GM18861 (cell line): ENCODE data around the gene AP4B1.

Source experiments
- ATAC-seq: cut with Tn5 transposase; IDR thresholded peaks from one replicate; pipeline ENCODE4 v1.9.1; 2021; ENCODE audit not compliant: unreplicated experiment

AP4B1 gene

DNA sequence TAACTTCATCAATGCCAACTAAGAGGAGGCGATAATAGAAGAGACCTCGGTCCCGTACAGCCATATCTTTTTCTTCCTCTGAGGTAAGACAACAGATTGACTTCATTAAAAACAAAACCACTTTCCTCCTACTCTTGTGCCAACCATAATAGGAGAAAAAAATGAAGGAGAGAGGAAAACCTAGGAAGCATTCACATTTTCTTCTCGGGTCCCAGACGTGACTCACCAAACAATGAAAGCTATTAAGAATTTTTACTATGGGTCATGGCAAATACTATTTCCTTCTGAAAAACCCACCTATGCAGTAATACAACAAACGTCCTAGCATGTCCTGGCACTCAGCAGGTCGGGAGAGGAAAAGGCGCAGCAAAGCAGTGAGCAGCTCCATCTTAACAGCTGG, 8.6 kb downstream of the AP4B1 start:
- ATAC-seq: no peak

DNA sequence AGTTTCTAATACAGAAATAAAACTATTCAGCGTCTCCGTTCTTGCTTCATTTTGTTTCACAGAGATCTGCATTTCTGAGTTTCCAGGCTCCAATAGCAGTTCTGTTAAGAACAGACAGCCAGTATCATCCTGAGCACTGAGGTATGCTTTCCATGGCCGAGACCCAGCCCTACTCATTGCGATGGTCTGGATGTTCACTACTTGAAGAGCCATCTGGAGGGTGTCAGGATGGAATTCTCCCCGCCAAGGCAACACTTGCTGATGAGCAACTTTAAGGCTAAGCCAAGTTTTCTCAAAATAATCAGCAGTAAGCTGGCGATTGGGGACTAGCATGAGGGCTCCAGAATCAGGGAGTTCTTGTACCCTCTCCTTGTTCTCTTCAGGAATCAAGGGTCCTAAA, 9.5 kb downstream of the AP4B1 start:
- no peak for ATAC-seq

DNA sequence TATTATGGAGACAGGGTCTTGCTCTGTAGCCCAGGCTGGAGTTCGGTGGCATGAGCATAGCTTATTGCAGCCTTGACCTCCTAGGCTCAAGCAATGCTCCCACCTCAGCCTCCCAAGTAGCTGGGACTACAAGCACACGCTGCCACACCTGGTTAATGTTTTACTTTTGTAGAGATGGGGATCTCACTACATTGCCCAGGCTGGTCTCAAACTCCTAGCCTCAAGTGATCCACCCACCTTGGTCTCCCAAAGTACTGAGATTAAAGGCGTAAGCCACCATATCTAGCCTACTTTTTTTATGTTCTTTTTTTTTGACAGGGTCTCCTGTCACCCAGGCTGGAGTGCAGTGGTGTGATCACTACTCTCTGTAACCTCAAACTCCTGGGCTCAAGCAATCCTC, 11.3 kb downstream of the AP4B1 start:
- no peak for ATAC-seq

DNA sequence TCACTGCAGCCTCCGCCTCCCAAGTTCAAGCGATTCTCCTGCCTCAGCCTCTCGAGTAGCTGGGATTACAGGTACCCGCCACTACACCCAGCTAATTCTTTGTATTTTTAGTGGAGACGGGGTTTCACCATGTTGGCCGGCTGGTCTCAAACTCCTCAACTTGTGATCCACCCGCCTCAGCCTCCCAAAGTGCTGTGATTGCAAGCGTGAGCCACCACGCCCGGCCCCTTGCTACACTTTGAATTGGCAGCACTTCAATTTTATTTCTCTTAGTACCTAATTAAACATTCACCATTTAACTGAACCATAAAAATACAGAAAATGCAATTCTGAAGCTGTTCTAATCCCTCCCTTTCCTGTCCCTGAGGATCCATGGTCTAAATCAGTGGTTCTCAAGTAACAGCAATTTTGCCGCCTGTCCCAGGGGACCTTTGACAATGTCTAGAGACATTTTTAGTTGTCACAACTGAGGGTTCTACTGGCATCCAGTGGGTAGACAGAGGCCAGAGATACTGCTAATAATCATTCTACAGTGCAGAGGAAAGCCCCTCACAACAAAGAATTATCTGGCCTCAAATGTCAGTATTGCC, 12.9 kb downstream of the AP4B1 start:
- ATAC-seq: no peak

DNA sequence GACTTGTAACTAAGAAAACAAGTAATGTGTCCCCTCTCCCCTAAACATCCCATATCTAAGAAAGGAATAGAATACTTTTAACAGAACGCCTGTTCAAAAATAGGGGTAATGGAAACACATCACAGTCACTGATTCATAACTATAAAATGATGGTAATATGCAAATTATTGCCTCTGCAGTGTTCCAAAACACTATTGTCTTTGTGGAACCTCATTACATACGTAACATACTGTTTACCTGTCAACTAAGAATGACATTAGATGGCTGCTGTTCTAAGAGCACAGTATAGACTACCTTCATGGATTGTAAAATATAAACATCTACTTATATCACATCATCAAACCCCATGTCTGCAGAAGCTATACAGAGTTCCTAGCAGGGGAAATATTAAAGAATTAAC, 13.8 kb downstream of the AP4B1 start:
- no peak for ATAC-seq

DNA sequence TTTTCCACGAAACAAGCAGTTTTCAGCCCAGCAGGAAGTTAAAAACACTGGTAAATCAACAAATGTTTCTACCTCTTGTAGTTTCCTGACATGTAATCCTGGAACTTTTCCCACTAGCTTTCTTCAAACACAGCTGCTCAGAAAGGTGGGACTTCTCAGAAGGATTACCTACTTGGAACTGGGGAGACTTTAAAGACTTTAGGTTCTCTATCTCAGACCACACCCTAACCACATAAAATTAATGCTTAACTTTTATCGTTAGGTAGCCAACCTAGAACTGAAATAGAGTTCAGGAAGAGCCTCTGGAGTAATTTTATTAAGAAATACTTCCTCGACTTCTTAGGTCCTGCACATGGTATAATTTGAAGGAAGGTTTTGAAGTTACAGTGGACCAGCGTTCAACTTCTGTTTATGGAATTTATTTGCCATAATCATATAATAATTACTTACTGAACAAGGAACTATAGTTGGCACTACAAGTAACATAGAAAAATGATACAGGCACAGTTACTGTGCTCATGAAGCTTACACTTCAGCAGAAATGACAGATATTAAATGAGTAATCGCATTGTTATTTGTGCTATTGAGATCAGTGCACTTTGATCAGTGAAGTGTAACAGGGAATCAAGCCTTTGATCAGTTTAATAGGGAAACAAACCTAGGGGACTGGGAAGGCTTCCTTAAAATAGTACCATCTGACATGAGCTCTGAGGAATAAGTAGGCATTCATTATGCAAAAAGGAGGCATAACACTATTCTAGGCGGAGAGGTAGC, 17.0 kb downstream of the AP4B1 start, which contains the start of gene BCL2L15:
Gene BCL2L15 (minus strand): TSS at position 180 of the 774 bp plus-strand sequence. CDS start 206 bp downstream, outside the sequence.
- ATAC-seq: no peak

DNA sequence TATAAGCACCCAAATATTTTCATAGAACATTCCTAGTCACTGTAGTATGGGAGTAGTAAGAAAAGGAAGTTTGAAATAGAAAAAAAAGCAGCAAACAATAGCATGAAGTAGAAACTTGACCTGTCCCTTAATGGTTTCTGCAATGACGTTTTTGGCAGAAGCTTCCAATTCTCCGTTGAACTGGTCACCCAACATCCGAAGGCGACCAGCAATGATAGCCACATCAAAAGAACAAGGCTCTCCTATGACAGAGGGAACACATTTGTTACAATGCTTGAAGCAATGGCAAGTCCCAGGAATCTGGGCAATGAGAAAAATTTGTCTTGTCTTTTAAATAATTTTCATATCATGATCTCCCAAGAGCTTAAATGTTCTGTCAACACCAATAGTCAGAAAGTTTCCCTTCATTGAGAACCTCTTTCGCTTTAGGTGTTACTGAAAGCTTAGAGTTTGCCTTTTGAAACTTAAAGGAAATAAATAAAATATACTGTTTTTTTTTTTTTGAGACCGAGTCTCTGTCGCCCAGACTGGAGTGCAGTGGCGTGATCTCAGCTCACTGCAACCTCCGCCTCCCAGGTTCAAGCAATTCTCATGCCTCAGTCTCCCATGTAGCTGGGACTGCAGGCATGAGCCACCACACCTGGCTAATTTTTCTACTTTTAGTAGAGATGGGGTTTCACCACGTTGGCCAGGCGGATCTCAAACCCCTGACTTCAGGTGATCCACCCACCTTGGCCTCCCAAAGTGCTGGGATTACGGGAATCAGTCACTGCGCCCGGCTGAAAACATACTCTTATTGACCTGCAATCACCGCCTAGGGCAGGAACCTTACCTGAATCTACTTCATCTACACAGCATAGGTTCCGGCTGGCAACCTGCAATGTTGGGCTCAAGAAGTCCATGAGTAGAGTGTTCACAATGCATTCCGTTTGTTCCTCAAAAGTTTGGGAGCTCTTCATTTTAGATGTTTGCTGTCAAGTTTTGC, 17.9 kb downstream of the AP4B1 start:
- ATAC-seq: no peak

DNA sequence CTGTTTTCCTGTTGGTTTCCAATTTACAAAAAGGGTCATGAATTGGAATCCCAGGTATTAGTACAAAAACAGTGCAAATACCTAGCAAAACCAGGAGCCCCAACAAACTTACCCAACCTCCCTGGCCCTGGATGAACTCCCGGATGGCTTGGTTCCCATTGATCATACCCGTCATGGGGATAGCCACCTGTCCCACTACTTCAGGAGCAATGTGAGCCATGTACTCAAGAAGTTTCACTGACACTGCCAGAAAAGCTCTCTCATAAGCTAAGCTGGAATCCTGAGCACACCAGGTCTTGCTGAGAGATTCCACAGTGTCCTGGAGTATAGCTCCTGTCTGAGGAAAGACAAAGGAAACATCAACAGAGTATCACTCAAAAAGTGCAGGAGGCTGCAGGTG, 22.9 kb downstream of the AP4B1 start:
- ATAC-seq: no peak

DNA sequence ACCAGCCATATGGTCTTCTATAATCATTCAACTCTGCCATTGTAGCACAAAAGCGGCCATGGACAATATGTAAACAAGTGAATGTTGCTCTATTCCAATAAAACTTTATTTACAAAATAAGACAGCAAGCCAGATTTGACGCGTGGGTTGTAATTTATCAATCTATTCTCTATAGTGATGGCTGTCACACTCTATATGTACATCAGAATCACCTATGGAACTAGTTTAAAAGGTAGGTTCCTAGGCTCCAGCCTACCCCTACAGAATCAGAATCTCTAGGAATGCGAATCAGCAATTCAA, 24.9 kb downstream of the AP4B1 start:
- ATAC-seq: no peak

DNA sequence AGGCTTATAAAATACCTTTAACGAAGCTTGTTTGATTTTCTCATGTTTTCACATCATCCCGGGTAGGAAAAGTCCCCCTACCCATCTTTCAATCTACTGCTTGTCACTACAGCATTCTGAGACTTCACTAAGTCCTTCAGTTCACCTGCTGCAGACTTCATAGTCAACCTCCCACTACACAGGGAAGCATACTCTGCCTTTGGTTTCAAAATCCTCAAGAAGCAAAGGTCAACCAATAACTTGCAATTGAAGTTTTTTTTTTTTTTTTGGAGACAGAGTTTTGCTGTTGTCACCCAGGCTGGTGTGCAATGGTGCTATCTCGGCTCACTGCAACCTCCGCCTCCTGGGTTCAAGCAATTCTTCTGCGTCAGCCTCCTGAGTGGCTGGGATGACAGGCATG, 28.4 kb downstream of the AP4B1 start:
- ATAC-seq: no peak

DNA sequence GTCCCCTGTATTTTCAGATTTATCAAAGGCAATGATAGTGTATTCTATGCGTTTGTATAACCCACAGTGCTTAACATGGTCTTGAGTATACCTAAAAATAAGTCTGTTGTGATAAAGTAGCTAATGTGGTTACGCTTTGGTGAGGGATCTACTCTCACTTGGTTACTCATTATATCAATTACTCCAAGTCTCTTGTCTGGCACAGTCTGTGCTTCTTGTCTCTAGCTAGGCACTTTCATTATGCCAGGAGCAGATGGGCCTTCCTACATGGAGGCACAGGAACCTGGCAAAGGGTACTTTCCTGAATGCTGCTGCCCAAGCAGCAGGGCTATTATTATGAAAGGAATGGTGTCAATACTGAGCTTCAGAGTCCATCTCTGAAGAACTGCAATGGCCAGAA, 28.9 kb downstream of the AP4B1 start:
- ATAC-seq: peak; percentile 63

DNA sequence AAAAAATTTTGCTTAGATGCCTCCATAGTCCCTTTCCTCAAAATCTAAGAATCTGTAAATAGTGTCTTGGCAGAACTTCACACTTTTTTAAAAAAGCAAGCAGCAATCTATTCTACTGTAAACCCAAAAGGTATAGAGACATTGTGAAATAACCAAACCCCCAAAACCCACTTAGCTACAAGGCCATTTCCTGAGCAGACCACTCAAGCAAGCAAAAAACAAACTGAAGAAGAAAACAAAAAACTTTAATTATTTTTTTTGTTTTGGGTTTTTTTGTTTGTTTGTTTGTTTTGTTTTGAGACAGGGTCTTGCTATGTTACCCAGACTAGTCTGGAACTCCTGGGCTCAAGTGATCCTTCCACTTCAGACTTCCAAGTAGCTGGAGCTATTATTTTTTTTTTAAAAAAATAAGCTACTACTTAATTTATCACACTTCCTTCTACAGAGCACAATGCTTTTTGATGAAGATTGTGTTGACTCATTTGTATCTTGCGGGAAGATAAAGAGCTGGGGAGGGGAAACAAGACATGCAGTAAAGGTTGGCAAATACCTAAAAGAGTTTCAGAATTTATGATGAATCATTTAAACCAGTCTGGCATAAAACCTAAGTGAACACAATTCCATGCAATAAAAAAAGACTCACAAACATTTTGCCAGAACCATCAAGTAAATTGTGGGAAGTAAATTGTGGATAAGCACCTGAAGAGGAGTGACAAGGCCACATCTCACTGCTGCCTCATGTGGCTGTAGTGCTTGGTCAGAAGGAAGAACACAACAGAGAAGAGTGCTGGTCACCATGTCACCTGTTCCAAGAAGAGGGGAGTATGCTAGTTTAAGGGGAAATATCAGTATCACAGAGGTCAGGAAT, 30.4 kb downstream of the AP4B1 start:
- ATAC-seq: no peak

DNA sequence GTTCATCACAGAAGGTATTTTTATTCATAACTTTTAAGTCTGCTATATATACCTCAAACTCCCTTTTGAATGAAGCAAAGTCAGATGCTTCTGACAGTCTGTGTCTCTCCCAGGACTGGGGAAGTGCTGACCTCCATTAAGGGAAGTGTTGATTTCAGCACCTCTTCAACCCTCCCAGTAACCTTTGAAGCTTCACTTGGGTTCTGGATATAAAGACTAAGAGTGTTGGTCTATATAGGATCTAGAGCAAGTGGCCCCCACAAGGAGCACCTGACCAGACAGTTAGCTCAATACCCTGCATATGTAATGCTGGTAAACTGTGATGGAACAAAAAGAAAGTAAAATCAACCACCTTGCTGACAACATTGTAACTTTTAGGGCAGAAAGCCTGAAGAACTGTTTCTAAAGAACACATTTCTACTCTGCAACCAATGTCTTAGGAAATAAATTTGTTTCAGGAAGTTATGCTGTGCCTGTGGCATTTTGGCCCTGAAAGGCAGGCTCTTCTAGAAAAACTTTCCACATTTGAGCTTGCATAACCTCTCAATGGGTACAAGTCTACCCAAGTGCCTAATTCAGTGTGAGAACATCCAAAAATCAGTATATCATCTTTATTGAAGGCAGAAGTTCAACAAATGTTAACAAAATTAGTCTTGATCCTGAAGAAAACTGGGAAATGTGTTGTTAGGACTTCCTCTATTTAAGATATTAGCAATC, 32.2 kb downstream of the AP4B1 start:
- ATAC-seq: no peak

DNA sequence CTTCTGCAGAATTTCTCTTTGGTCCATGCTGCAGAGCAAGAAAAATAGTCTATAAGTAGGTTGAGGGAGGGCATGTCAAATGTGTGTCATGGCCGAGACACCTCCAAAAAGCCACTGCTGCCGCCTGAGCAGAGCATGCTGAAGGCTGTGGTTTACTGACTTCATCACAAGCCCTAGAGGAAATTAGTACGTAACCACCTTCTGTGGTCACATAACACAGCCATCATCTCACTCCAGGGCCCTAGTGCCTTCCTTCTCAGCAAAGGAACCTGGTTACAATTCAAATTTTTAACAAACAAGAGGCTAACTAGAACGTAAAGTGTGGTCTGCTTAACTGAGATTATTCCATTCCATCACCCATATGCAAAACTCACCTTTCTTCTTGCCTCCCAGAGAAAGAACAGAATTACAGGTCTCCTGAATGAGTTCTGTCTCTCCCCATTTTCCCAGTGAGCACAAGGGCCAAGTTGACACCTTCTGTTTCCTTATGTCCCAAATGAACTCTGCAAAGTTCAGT, 32.9 kb downstream of the AP4B1 start, which contains the start of gene PTPN22:
Gene PTPN22 (minus strand): TSS at position 116 of the 517 bp plus-strand sequence.
- ATAC-seq: peak; percentile 78

DNA sequence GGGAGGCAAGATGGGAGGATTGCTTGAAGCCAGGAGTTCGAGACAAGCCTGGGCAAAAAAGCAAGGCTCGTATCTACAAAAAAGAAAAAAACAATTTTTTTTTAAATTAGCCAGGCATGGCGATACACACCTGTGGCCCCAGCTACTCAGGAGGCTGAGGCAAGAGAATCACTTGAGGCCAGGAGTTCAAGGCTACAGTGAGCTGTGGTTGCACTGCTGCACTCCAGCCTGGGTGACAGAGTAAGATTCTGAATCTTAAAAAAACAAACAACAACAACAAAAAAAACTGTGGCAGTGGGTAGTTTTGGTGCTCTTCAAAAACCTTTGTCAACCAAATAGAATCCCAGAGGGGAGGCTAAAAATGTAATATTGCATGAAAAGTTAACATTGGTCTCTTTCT, 33.8 kb downstream of the AP4B1 start:
- ATAC-seq: no peak

DNA sequence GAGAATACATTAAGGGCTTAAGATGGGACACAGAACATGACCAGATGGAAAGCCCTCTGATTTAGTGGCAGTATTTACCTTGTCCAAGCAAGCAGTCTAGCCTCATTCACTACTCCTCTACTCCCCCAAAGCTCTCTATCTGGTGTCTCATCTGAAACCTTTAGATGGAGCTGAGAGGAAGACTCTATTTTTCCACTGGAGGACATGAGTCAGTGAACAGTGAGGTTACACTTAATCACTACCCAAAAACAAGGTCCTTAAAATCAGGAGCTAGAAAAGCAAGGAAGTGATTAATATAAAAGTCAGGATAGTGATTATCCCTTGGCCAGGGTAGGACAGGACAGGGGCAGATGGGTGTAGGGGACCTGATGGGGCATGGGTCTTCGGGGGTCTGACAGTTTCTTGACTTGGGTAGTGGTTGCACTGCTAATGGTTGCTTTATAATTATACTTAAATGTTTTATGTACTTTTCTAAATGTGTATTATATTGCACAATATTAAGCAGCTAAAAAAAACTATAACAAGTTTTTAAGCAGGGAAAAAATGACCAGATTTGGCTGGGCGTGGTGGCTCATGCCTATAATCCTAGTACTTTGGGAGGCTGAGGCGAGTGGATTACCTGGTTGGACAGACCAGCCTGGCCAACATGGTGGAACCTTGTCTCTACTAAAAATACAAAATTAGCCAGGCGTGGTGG, 36.1 kb downstream of the AP4B1 start:
- ATAC-seq: no peak

DNA sequence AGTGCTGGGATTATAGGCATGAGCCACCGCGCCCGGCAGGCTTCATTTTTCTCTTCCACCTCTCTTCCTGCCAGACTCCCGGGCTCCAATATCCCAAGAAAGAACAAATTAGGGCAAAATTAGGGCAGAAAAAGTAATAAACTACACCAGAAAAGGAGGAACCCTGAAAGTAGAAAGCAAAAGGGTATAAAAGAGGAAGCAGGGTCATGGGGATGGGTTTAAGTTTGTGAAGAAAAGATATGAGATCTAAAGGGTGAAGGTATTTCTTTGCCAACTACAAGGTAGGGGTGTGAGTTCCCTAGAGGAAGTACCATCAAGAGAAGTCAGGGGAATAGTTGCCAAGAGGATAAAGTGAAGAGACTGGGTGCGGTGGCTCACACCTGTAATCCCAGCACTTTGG, 43.0 kb downstream of the AP4B1 start:
- no peak for ATAC-seq

DNA sequence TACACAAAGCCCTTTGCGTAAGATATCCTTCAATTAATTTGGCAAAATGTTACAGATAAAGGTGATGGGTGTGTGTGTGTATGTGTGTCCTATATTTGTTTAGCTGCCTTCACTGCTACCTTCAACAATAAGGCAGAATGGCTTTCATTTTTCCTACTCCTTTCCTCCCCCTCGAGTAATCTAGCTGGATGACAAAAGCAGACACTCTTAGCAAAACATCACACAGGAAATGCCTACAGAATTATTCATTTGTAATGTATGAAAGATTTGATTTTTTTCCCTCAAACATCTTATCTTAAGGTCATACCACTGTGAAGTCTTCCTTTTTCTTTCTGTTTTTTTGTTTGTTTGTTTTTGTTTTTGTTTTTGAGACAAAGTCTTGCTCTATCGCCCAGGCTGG, 43.7 kb downstream of the AP4B1 start:
- ATAC-seq: no peak

DNA sequence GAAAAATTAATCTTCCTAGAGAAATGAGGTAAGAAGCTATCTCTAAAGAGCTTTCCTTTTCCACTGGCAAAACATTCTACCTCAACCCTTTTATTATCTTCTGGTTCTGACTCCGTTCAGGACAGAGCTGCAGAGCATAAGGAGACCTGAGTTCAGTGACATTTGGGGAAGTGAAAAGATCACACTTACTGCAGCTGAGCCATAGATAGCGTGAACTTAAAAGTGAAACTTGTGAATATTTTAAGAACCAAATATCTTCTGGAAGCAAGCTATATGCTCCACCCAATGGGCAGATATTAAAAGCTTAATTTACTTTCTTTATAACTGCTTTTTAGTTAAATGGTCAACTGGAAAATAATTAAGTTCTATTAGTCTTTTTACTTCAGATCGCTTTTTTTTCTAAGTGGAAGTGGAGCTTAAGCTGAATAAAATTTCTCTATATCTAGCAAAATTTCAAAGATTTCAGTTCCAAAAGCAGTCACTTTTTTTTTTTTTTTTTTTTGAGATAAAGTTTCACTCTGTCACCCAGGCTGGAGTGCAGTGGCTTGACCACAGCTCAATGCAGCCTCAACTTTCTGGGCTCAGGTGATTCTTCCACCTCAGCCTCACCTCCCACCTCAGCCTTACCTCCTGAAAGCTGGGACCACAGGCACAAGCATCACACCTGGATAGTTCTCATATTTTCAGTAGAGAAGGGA, 45.0 kb downstream of the AP4B1 start:
- peak; percentile 88 for ATAC-seq
